IPS DF 4.7 (cell line): ENCODE measurements around the gene PACS2.

Experiments used
- DNase-seq: peaks from one replicate; pipeline ENCODE4 v3.0.0-alpha.2; 2013; ENCODE audit warnings: low spot score; ENCODE audit errors: extremely low read depth

Gene PACS2

DNA sequence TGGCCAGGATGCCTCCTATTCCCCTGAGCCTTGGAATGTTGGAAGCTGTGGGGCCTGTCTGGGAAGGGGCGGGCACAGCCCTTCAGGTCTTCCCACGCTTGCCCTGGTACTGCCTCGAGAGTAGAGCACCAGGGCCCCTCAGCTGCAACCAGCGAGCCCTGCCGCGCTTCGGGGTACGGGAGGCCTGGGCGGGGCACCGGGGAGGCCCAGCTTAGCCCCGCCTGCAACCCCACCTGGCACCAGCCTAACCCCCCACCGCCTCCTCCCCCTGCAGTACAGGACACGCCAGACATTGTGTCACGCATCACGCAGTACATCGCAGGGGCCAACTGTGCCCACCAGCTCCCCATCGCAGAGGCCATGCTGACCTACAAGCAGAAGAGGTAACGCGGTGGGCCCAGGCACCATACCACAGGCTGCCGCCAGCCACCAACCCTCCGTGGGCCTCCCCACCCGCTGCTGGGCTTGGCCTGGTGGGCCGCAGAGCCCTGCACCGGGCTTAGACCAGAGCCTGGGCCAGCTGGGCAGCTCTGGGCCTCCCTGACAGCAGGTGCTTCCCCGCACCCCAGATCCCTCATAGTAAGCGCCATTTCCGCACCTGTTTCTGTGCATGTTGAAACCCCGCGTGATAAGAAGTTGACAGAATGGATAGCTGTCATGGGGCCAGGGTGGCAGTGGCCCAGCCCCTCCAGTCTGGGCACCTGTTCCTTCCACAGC, 70.2 kb downstream of the PACS2 start:
- DNase-seq, result no peak

DNA sequence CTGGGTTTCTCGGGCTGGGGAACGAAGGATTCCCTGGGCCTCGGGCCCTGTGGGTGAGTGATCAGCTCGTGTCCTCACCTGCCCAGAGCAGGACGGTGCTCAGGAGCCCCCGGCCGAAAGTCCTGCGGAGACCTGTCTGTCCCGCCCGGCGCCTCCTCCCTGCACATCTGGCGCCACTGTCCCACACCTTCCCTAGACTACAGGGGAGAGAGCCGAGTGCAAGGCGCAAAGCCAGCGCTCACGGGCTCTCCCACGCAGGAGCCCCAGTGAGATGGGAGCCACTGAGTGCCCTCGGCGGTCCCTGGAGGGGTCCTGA, 70.7 kb downstream of the PACS2 start:
- DNase-seq, result no peak

DNA sequence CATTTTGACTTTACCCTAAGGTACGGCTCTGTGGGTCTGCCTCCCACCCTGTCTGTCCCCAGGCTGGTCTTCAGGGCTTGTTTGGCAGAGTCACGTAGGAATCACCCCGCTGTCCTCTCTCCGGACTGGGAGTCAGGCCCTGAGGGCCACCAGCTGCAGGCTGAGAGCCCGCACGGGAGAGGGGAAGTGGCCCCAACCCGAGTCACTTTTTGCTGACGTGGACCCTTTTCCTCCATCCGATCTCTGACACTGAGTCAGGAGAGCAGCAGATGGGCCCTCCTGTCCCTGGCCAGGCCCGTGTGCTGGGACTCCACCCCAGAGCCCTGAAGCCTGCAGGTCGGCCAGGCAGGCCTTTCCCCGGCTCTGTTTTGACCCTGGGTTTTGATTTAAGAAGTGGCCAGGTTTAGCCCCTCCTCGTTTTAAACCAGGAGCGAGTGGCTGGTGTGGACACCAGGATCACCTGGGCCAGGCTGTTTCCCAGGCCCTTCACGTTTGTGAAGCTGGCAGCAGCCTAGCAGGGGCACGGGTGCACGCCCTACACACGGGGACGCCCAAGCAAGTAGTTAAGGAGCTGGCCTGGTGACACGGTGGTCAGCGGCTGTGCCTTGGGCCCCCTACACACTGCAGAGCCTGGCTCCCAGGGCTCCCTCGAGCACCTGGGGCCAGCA, 71.3 kb downstream of the PACS2 start:
- DNase-seq, result no peak

DNA sequence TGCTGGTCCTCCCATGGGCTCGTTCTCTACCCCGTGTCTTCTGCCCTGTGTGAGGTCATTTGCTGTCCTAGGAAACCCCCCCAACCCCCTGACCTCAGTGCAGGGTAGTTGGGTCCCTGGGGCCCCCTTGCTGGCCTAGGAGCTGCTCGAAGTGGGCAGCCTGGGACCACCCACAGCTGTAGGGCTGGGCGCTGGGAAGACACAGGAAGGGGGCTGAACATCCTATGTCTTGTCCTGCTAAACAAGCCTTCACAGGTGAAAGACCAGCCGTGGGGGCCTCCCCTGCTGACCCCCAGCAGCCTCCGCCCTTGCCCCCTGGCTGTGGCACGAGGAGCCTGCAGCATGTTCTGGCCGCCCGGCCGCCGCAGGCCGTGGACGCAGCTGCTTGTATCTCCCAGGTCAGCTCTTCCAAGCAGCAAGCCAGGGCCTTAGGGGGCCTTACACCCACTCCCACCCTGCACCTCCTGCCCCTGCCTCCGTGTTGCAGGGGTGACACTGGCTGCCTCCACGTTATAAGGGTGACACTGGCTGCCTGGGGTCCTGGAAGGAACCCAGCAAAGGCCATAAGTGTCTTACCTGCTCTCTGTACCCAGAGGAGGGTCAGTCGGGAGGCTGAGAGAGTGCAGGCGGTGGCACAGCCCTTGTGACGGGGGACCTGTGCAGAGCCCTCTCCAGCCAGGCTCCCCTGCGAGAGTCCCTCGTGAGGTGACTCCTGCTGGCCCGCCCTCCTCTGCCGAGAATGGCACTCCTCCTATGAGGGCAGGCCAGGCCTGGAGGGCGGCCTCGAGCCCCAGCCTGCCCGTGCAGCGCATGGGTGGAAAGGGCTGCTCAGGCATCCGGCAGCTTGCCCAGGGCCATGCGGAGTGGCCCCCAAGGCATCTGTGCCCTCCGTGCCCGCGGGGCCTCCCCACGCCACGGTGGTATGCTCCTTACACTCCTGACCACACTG, 72.3 kb downstream of the PACS2 start:
- no peak for DNase-seq

DNA sequence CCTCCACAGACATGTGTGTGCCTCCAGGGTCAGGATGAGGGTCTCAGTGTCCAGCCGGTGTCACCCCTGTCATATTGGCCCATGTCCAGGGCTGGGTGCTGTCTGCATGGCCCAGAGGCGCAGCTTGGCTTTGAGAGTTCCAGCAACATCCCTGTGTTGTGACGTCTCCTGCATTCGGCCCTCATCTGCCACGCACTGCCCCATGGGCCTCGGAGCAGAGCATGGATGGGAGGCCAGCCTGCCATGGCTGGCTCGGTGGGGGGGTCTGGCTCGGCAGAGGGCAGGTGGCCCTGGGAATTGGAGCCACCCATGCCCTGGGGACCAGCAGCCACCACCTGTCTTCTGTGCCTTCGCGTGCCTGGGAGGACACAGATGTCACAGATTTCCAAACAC, 73.0 kb downstream of the PACS2 start:
- no peak for DNase-seq

DNA sequence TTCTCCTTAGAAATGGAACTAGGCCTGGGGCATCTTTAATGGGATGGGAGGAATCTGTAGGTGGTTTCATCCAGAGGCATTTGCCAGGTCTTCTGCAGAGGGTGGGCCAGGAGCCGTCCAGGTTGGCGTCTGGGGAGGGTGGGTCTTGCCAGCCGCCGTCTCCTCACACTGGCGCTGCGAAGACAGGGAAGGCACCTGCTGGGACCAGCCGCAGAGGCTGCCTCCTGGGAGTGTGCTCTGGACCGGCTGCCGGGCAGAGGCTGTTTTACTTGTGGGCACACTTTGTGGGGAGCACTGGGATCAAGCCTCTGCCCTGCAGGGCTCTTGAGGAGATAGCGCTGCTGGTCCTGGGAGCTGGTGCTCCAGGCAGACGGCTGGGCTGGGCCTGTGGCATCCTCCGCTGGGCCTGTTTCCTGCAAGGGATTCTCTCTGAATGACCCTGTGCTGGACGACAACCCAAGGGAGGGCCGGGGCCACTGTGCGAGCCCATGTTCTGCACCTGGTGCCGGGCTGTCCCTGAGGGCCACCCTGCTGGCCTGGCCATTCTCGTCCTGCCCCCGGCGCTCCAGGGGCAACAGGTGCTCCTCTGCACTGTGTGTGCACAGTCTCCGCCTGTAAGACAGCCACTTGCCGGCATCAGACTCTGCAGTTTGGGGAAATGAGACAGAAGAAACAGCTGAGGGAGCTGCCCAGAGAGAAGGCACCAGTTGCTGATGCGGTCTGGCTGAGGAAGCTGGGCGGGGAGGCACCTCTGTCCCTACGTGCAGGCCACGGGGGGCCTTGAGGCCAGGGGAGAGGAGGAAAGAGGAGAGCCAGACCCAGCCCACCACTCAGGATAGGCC, 73.8 kb downstream of the PACS2 start:
- no peak for DNase-seq

DNA sequence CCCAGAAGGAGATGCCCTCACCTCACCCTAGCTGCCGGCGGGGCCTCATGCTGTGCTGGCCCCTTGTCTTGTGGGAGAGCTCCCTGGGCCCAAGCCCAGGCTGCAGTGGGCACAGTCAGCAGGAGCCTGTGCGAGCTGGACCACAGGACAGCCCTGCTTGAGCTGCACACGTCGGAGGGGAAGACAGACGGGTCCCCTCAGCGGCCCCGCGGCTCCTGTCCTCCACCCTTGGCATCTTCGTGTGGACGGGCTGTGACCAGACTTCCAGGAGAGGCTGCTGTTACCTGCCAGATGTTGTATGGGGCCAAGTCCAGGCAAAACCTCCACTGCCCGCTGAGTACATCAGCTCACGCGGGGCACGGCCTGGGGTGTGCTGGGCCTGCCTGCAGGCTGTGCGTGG, 74.4 kb downstream of the PACS2 start:
- no peak for DNase-seq

DNA sequence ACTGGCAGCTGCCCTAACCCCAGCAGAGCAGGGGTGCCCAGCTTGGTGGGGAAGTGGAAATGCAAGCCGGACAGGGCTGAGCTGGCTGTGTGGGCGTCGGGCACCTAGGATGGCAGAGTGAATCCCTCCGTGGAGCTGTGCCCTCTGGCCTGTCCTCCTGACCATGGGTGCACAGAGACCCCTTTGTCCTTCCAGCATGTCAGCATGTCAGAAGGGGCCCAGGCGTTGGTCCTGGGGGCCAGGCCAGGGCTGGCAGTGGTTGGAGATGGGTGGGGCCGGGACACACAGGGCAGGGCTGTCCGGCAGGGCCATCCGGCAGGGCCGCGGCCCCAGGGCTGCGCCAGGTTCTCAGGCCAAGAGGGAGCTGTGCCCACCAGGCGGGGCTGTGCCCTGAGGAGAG, 75.0 kb downstream of the PACS2 start:
- no peak for DNase-seq

DNA sequence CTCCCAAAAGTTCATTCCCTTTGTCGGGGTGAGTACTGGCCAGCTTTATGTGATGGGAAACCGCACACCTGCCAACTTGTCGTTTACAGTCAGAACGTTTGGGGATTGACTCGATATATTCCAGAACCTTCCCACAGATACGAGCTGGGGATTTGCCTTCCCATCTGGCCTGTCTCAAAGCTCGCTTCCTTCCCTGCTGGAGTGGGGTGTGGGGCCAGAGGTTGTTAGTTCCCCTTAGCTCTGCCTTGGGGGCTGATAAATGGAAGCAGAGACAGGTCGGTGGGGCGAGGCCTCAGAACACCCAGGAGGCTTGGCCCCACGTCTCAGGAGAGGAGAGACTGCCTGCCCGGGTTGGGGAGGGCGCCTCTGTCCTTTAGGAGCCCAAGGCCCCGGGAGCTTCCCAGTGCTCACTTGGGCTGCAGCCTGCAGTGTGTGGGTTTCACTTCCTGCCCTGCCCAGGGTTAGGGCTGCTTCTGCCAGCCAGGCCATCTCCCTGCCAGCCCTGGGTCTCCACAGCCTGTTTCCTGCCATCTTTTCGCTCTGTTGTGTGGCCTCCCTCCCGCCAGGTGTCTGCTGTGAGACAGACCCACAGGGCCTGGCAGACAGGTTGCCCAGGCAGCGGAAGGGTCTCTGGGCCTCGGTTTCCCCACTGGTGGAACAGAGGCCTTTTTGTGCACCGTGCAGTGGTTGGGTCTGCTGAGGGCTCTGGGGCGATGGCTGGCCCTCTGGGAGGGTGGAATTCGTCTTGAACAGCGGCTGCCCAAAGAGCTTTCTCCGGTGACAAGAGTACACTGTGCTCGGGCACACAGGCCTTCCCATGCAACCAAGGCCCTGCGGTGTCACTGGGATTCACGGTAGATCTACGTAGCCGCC, 75.7 kb downstream of the PACS2 start:
- DNase-seq, result no peak

DNA sequence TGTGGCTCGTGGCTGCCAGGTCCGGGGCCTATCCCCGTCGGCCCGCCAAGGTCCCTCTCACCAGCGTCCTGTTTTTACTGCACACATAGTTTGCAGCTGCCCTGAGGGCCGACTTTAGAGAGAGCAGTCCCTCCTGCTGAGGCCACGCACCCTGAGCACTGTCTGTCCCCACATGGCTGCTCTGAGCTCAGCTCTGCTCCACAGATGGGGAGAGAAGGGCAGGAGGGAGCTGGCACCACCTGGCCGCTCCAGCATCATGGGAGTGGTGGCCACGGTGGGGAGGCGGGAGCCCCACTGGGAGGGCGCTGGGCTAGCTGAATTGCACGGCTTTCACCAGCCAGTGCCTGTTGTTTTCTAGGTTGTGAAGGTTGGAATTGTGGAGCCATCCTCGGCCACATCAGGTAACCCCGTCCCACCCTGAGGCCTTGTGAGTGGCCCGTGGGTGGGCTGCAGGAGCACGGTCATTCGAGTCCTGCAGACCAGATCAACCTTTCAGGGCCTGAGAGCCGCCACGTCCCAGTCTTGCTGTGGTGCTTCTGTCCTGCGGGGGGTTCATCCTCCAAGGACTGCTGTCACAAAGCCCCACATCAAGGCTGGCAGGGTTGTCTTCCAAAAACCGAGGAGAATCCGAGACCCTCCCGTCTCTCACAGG, 76.4 kb downstream of the PACS2 start:
- no peak for DNase-seq

DNA sequence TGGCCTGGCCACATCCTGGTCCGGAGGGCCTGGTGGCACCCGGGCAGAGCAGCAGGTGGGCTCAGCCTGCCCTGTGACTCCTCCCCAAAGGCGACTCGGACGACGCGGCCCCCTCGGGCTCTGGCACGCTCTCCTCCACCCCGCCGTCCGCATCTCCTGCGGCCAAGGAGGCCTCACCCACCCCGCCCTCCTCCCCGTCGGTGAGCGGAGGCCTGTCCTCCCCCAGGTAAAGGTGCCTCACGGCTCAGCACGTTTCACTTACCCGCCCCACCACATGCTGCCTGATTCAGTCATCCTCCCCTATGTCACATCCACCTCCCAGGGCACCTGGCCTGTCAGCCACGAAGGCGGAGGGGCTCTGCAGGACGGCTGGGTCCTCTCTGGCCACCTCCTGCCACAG, 77.0 kb downstream of the PACS2 start:
- no peak for DNase-seq

DNA sequence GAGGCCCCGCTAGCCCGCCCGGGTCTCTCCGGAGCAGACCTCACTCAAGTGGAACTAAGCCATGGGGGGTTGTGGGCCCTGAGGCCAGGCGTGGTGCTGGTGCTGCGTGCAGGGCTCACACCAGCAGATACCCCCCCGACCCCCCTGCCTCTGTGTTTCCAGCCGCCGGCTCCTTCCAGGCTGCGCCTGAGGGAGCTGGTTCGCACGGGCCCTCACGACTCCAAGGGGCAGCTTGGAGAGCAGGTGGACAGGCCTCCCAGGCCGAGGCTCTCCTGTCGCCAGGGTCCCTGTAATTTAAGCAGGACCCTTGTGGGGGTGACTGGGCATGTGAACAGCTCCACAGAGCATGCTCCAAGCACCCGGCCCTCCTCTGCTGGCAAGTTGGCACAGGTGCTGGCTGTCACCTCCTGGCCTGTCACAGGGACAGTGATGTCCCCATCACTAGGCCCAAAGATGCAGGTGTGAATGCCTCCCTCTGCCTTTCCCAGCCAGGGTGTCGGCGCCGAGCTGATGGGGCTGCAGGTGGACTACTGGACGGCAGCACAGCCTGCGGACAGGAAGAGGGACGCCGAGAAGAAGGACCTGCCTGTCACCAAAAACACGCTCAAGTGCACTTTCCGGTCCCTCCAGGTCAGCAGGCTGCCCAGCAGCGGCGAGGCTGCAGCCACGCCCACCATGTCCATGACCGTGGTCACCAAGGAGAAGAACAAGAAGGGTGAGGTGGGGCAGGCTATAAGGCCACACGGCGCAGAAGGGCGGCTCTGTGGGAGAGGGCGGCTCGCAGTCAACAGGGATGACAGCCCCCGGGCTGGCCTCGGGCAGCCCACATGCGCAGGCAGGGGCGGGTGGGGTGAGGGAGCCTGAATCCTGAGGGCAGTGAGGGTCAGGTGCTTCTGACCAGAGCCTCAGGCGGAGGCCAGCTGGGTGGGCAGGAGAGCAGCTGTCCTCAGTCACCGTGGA, 77.9 kb downstream of the PACS2 start:
- no peak for DNase-seq

DNA sequence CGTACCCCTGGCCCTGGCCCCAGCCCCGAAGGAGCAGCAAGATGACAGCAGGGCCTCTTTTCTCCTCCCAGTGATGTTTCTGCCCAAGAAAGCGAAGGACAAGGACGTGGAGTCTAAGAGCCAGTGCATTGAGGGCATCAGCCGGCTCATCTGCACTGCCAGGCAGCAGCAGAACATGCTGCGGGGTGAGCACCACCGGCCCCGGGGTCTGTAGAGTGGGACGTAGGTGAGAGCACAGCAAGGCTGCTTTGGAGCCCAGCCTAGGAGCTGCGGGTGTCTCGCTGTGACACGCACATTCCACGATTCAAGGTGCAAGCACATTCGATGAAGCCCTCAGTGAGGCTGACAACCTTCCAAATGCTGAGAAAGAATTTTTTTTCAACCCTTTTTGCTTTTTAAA, 78.6 kb downstream of the PACS2 start:
- no peak for DNase-seq

DNA sequence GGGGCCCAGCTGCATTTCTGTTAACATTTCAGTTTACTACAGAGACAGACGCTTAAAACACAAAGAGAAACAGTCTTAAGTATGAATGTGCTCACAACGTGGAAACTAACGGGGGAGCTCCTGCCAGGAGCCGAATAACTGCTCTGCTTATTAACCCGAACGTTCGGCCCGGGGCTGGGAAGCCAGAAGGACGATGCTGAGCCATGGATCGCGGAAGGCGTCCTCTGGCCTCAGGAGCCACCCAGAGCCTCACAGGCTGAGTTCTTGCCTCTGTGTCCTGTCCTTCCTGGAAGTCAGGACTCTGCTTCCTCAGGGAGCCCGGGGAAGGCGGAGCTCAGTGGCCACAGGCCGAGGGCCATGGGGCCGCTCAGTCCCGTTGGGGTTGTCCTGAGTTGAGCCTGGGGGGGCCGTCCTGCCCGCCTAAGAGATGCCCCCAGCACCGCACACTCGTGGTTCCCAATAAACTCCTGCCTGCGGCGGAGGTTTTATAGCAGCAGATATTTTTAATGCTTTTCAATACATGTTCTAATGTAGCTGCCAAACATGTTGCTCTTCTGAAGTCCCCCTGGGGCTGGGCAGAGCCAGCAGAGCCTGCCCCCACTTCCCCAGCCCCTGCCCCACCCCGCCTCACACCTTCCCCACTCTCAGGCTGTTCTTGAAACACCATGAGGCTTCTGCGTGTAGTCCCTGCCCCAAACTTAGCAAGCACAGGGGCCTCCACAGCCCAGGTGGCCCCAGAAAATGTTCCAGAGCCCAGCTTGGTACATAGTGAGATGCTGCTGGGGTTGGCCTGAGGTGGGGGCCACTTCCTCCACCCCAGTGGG, 80.4 kb downstream of the PACS2 start:
- DNase-seq, result no peak

DNA sequence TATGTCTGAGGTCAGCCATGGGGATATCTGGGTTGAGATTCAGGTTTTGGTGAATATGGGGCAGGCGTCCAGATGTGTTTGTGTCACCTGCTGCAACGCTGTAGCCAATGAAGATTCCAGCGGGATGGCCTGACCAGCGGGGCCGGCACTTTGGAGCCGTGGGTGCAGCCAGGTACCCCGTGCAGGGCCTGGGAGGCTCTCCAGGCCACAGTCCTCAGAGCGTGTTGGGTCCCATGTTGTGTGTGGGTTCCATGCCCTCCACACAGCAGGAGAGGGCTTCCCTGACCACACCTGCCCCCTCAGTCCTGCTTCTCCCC, 80.9 kb downstream of the PACS2 start:
- DNase-seq, result no peak

DNA sequence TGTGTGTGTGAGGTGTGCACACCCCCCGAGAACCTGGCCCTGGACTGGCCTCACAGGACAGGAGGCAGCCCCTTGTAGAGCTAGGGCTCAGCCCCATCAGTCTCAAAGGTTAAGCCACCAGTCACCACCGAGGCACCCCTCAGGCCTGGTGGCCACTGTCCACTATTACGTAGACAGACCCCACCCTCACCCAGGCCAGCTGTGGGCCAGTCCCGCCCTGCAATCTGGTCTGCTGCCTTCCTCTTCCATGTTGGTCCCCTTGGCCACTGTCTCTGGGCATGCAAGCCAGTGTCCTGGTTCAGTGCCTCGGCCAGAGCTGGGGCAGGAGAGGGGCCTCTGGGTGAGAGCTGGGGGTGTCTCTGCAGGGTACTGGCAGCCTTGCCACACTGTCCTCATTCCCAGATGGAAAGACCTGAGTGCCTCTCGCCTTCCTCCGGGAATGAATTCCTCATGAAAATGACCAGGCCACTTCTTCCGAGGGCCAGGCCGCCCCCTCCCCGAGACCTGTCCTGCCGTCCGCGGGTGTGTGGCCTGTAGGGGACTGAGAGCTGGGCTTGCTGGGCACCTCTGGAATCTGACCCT, 82.9 kb downstream of the PACS2 start:
- no peak for DNase-seq

DNA sequence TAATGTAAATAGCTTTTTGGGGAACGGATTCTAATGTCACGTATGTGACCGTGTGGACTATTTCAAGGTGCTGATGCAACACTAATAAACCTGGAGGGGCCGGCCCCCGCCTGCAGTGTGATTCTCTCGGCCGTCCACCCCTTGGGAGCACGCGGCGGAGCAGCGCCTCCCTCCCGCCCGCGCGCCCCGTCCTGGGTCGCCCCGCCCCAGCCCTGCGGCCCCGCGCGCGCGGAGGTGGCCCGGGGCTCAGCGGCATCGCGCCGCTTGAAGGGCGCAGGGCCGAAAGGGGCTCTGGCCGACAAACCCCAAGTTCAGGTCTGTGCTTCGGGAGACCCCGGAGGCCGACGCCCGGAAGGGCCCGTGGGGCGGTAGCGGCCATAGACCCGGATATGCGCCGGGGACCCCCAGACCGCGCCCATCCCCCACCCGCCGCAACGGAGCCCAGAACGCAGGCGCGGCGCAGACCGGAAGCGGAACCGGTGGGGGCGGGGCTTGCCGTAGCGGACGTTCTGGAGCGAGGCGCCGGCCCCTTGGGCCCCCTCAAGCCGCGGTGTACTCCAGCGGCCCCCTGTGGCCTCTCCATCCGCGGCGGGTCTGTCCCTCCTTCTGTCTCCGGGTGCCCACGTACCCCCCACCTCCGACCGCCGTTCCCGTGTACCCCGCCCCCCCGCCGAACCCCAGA, 83.6 kb downstream of the PACS2 start, which contains the start of gene TEX22:
Gene TEX22 (plus strand): TSS at position 495 of the 682 bp plus-strand sequence. CDS start 803 bp downstream, outside the sequence.
- no peak for DNase-seq
